Measurements from ENCODE around the gene ABL2.

ABL2 gene

GRCh38 chr1:179264507-179264906 lies 35.0 kb upstream of the ABL2 start:
- H4K8ac ChIP-seq (ENCODE audit: low read depth, low read length), result no peak overlapping the region
- DNase-seq (ENCODE audit: low spot score), result no peak
- WGBS, 2 donors (ENCODE audit: extremely low coverage in 2 of 2, insufficient read length in 2 of 2, insufficient replicate concordance in 1 of 2), result no CpG with 5 or more reads among the region's 3 CpGs

GRCh38 chr1:179263121-179263520 lies 33.6 kb upstream of the ABL2 start:
- H3K36me3 ChIP-seq (replicated peaks in 1 of 2; ENCODE audit: control insufficient read depth in 2 of 2, insufficient read depth in 2 of 2, low read length in 2 of 2), result no peaks in the 10 kb centered on the region
- H3K23ac ChIP-seq (ENCODE audit: low read depth, low read length, poor library complexity), result no peak overlapping the region
- no peaks in the 10 kb centered on the region for H3K9me3 ChIP-seq (replicated peaks in 1 of 2; ENCODE audit: control insufficient read depth in 2 of 2, insufficient read depth in 1 of 2, low read depth in 1 of 2, low read length in 2 of 2)
- H3K79me1 ChIP-seq (ENCODE audit: low read depth, low read length), result no peaks in the 10 kb centered on the region
- no peak overlapping the region for H2BK120ac ChIP-seq (ENCODE audit: low read depth, low read length)
- no peak overlapping the region for H3K9ac ChIP-seq (ENCODE audit: low read depth, low read length, poor library complexity)
- no peak overlapping the region for H2BK12ac ChIP-seq (ENCODE audit: low read length)
- no peak overlapping the region for H4K8ac ChIP-seq (ENCODE audit: low read depth, low read length)
- no peak overlapping the region for H2BK5ac ChIP-seq (ENCODE audit: low read length)
- no peak overlapping the region for H3K4me2 ChIP-seq (ENCODE audit: insufficient read depth, low read length, poor library complexity, severe bottlenecking)
- no peak for DNase-seq (ENCODE audit: low spot score)
- peaks cover 0 to 7% (median 0%) of the 10 kb centered on the region in 3 experiments for H3K27me3 ChIP-seq (ENCODE audit: control insufficient read depth in 3 of 3, insufficient read depth in 3 of 3, low read depth in 1 of 3, low read length in 3 of 3)
- no peak overlapping the region for H4K91ac ChIP-seq (ENCODE audit: low read depth, low read length, poor library complexity)
- H3K4ac ChIP-seq (ENCODE audit: low read length), result no peak overlapping the region
- H2AFZ ChIP-seq (ENCODE audit: low read length), result no peak overlapping the region
- H2BK15ac ChIP-seq (ENCODE audit: low read length), result no peak overlapping the region
- no peak overlapping the region for H3K27ac ChIP-seq (replicated peaks; ENCODE audit: low read length)
- H3K4me3 ChIP-seq (ENCODE audit: low read length in 2 of 2), result no peak overlapping the region
- no peak overlapping the region for H3K14ac ChIP-seq (ENCODE audit: low read length)
- no peaks in the 10 kb centered on the region for H3K4me1 ChIP-seq (ENCODE audit: control insufficient read depth in 2 of 2, insufficient read depth in 1 of 2, low read depth in 1 of 2, low read length in 2 of 2)
- no peak overlapping the region for H2AK5ac ChIP-seq (ENCODE audit: low read depth, low read length)
- no peak overlapping the region for H3K18ac ChIP-seq (ENCODE audit: low read length)

More at GRCh38 chr1:179264507-179264906, 35.0 kb upstream of the ABL2 start:
- Histone ChIP-seq H3K79me1 (ENCODE audit: low read depth, low read length) (no peaks in the 10 kb centered on the region), H3K4ac (ENCODE audit: low read length) (no peak overlapping the region), H2AK5ac (ENCODE audit: low read depth, low read length) (no peak overlapping the region), H3K23ac (ENCODE audit: low read depth, low read length, poor library complexity) (no peak overlapping the region), H2BK120ac (ENCODE audit: low read depth, low read length) (no peak overlapping the region), H2BK15ac (ENCODE audit: low read length) (no peak overlapping the region), H3K18ac (ENCODE audit: low read length) (no peak overlapping the region), H3K9ac (ENCODE audit: low read depth, low read length, poor library complexity) (no peak overlapping the region), H3K4me2 (ENCODE audit: insufficient read depth, low read length, poor library complexity, severe bottlenecking) (no peak overlapping the region), H3K9me3 (replicated peaks in 1 of 2; ENCODE audit: control insufficient read depth in 2 of 2, insufficient read depth in 1 of 2, low read depth in 1 of 2, low read length in 2 of 2) (no peaks in the 10 kb centered on the region), H3K27me3 (ENCODE audit: control insufficient read depth in 3 of 3, insufficient read depth in 3 of 3, low read depth in 1 of 3, low read length in 3 of 3) (peaks cover 0 to 7% (median 0%) of the 10 kb centered on the region in 3 experiments), H3K4me3 (ENCODE audit: low read length in 2 of 2) (no peak overlapping the region), H4K91ac (ENCODE audit: low read depth, low read length, poor library complexity) (no peak overlapping the region), H2AFZ (ENCODE audit: low read length) (no peak overlapping the region), H3K14ac (ENCODE audit: low read length) (no peak overlapping the region), H3K36me3 (replicated peaks in 1 of 2; ENCODE audit: control insufficient read depth in 2 of 2, insufficient read depth in 2 of 2, low read length in 2 of 2) (no peaks in the 10 kb centered on the region), H3K4me1 (ENCODE audit: control insufficient read depth in 2 of 2, insufficient read depth in 1 of 2, low read depth in 1 of 2, low read length in 2 of 2) (no peaks in the 10 kb centered on the region), H2BK5ac (ENCODE audit: low read length) (no peak overlapping the region), H3K27ac (replicated peaks; ENCODE audit: low read length) (no peak overlapping the region), H2BK12ac (ENCODE audit: low read length) (no peak overlapping the region)

- Histone ChIP-seq H3K23ac (ENCODE audit: low read depth, low read length, poor library complexity) (no peak overlapping the region), H2BK5ac (ENCODE audit: low read length) (no peak overlapping the region)
- no CpG with 5 or more reads among the region's 1 CpG for WGBS, 2 donors (ENCODE audit: extremely low coverage in 2 of 2, insufficient read length in 2 of 2, insufficient replicate concordance in 1 of 2)
These were observed 32.7 kb upstream of the ABL2 start for GRCh38 chr1:179262183-179262582.

GRCh38 chr1:179253286-179253972 lies 24.0 kb upstream of the ABL2 start:
- Histone ChIP-seq H2BK120ac (ENCODE audit: low read depth, low read length) (no peak overlapping the region), H3K27me3 (ENCODE audit: control insufficient read depth in 3 of 3, insufficient read depth in 3 of 3, low read depth in 1 of 3, low read length in 3 of 3) (no peaks in the 10 kb centered on the region), H3K18ac (ENCODE audit: low read length) (no peak overlapping the region), H3K4ac (ENCODE audit: low read length) (no peak overlapping the region), H3K27ac (replicated peaks; ENCODE audit: low read length) (no peak overlapping the region), H4K91ac (ENCODE audit: low read depth, low read length, poor library complexity) (no peak overlapping the region), H2BK15ac (ENCODE audit: low read length) (no peak overlapping the region), H2BK12ac (ENCODE audit: low read length) (no peak overlapping the region), H3K4me2 (ENCODE audit: insufficient read depth, low read length, poor library complexity, severe bottlenecking) (no peak overlapping the region), H3K14ac (ENCODE audit: low read length) (no peak overlapping the region), H3K9ac (ENCODE audit: low read depth, low read length, poor library complexity) (no peak overlapping the region), H2AFZ (ENCODE audit: low read length) (no peak overlapping the region), H3K23ac (ENCODE audit: low read depth, low read length, poor library complexity) (no peak overlapping the region), H3K36me3 (replicated peaks in 1 of 2; ENCODE audit: control insufficient read depth in 2 of 2, insufficient read depth in 2 of 2, low read length in 2 of 2) (no peaks in the 10 kb centered on the region), H4K8ac (ENCODE audit: low read depth, low read length) (no peak overlapping the region), H3K9me3 (replicated peaks in 1 of 2; ENCODE audit: control insufficient read depth in 2 of 2, insufficient read depth in 1 of 2, low read depth in 1 of 2, low read length in 2 of 2) (no peaks in the 10 kb centered on the region), H2AK5ac (ENCODE audit: low read depth, low read length) (no peak overlapping the region), H3K4me3 (ENCODE audit: low read length in 2 of 2) (no peak overlapping the region), H3K79me1 (ENCODE audit: low read depth, low read length) (peaks cover 2% of the 10 kb centered on the region), H3K4me1 (ENCODE audit: control insufficient read depth in 2 of 2, insufficient read depth in 1 of 2, low read depth in 1 of 2, low read length in 2 of 2) (no peaks in the 10 kb centered on the region), H2BK5ac (ENCODE audit: low read length) (no peak overlapping the region)
- DNase-seq (ENCODE audit: low spot score), result no peak
- WGBS, 2 donors (ENCODE audit: extremely low coverage in 2 of 2, insufficient read length in 2 of 2, insufficient replicate concordance in 1 of 2), result no CpG with 5 or more reads among the region's 8 CpGs

More at GRCh38 chr1:179262183-179262582, 32.7 kb upstream of the ABL2 start:
- H2AK5ac ChIP-seq (ENCODE audit: low read depth, low read length), result no peak overlapping the region
- no peak for DNase-seq (ENCODE audit: low spot score)
- H4K8ac ChIP-seq (ENCODE audit: low read depth, low read length), result no peak overlapping the region
- H2BK12ac ChIP-seq (ENCODE audit: low read length), result no peak overlapping the region
- no peak overlapping the region for H3K27ac ChIP-seq (replicated peaks; ENCODE audit: low read length)
- H2AFZ ChIP-seq (ENCODE audit: low read length), result no peak overlapping the region
- H3K9ac ChIP-seq (ENCODE audit: low read depth, low read length, poor library complexity), result no peak overlapping the region
- H3K36me3 ChIP-seq (replicated peaks in 1 of 2; ENCODE audit: control insufficient read depth in 2 of 2, insufficient read depth in 2 of 2, low read length in 2 of 2), result no peaks in the 10 kb centered on the region
- H3K4me3 ChIP-seq (ENCODE audit: low read length in 2 of 2), result no peak overlapping the region
- H4K91ac ChIP-seq (ENCODE audit: low read depth, low read length, poor library complexity), result no peak overlapping the region
- H3K79me1 ChIP-seq (ENCODE audit: low read depth, low read length), result no peaks in the 10 kb centered on the region
- no peak overlapping the region for H3K4me2 ChIP-seq (ENCODE audit: insufficient read depth, low read length, poor library complexity, severe bottlenecking)
- no peak overlapping the region for H3K18ac ChIP-seq (ENCODE audit: low read length)
- H3K4me1 ChIP-seq (ENCODE audit: control insufficient read depth in 2 of 2, insufficient read depth in 1 of 2, low read depth in 1 of 2, low read length in 2 of 2), result no peaks in the 10 kb centered on the region
- no peak overlapping the region for H2BK120ac ChIP-seq (ENCODE audit: low read depth, low read length)
- no peak overlapping the region for H3K4ac ChIP-seq (ENCODE audit: low read length)
- no peak overlapping the region for H2BK15ac ChIP-seq (ENCODE audit: low read length)
- H3K9me3 ChIP-seq (replicated peaks in 1 of 2; ENCODE audit: control insufficient read depth in 2 of 2, insufficient read depth in 1 of 2, low read depth in 1 of 2, low read length in 2 of 2), result no peaks in the 10 kb centered on the region
- no peak overlapping the region for H3K14ac ChIP-seq (ENCODE audit: low read length)
- H3K27me3 ChIP-seq (ENCODE audit: control insufficient read depth in 3 of 3, insufficient read depth in 3 of 3, low read depth in 1 of 3, low read length in 3 of 3), result peaks cover 0 to 7% (median 0%) of the 10 kb centered on the region in 3 experiments

Measured in neuronal stem cell (in vitro differentiated cells).